ENCODE results near the gene THBS3. TPM values are rescaled to one million over a fixed set of nuclear protein-coding genes. Genes with fewer than 3 reads are reported as not detected.
A peak's percentile ranks its signal among the peaks of the same experiment; 100 is the strongest.
"Not testable (repeated sequence)": the region's sequence is repeated elsewhere in the genome, so short reads cannot be mapped to it uniquely, and the experiment has no call there.

Gene THBS3
- polyA plus RNA-seq, 1 donor from 2014 or later = 1.4 TPM

DNA sequence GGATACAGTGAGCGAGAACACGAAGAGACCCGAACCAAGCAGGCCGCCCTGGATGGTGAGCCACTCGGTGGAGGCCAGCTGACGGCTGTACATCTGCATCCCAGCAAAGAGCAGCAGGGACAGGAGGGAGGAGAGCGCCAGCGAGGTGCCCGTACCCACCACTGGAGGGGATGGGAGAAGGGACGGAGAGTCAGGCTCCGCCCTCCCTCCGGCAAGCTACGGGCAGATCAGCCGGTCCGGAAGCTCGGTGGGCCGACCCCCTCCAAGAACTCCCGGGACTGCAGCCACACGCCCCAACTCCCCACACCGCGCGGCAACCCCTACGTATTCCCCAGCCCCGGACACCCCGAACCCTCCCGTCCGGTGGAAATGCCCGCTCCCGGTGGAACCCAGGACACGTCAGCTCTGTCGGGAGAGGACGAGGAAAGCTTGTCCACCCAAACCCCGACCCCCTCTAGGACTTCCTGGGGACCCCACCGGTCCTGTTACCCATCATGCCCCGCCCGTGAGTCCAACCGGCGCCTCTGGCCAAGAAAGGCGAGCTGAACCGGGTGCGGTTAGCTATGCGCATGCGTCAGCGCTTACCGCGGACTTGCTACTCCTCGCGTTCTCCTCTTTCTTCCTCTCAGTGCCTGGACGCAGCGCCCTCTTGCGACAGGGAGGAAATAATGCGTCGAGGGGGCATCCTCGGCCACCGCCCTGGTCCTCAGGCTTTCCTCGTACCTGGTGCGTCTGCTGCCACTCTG lies 34.8 kb downstream of the THBS3 start, which contains the start of gene KRTCAP2:
TSS of gene KRTCAP2 (minus strand) at position 573 of the 746 bp plus-strand sequence. CDS start at position 493, 80 bp downstream.
- H3K27me3 Mint-ChIP-seq = peaks cover 3% of the 10 kb centered on the region
- H3K9me3 Mint-ChIP-seq = no peaks in the 10 kb centered on the region
- peak within 1 kb of the TSS; percentile 94 to 100 (median 98) for H3K4me3 Mint-ChIP-seq
- H3K36me3 Mint-ChIP-seq = no peaks in the 10 kb centered on the region
- H3K4me1 Mint-ChIP-seq = peaks cover 26 to 31% (median 31%) of the 10 kb centered on the region in 3 donors
- peak within 1 kb of the TSS; percentile 90 to 99 (median 99) for H3K27ac Mint-ChIP-seq

- Mint-ChIP-seq H3K27ac (peak overlapping the region; percentile 90 to 99 (median 99)), H3K27me3 (peaks cover 3% of the 10 kb centered on the region), H3K4me3 (peak overlapping the region; percentile 94 to 100 (median 98)), H3K36me3 (no peaks in the 10 kb centered on the region), H3K9me3 (no peaks in the 10 kb centered on the region), H3K4me1 (peaks cover 34 to 38% (median 37%) of the 10 kb centered on the region in 3 donors)
Observed at GRCh38 chr1:155171836-155172731, 35.6 kb downstream of the THBS3 start.

DNA sequence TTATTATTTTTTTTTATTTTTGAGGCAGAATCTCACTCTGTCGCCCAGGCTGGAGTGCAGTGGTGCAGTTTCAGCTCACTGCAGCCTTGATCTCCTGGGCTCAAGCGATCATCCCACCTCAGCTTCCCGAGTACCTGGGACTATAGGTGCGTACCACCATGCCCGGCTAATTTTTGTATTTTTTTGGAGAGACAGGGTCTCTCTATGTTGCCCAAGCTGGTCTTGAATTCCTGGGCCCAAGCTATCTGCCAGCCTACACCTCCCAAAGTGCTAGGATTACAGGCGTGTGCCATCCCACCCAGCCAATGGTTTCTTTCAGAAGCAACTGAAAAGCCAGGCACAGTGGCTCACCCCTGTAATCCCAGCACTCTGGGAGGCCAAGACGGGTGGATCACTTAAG lies 36.9 kb downstream of the THBS3 start:
- Mint-ChIP-seq H3K27me3 (peaks cover 3% of the 10 kb centered on the region), H3K4me1 (peaks cover 32 to 37% (median 35%) of the 10 kb centered on the region in 3 donors), H3K27ac (no peak overlapping the region), H3K36me3 (no peaks in the 10 kb centered on the region), H3K4me3 (peak overlapping the region in 1 of 4 donors; percentile 7), H3K9me3 (no peaks in the 10 kb centered on the region)

- Mint-ChIP-seq H3K27me3 (peaks cover 3% of the 10 kb centered on the region), H3K36me3 (no peaks in the 10 kb centered on the region), H3K4me3 (peak overlapping the region in 1 of 4 donors; percentile 76), H3K4me1 (peaks cover 32 to 39% (median 35%) of the 10 kb centered on the region in 3 donors), H3K27ac (no peak overlapping the region), H3K9me3 (no peaks in the 10 kb centered on the region)
Observed at GRCh38 chr1:155170101-155170785, 37.5 kb downstream of the THBS3 start.

DNA sequence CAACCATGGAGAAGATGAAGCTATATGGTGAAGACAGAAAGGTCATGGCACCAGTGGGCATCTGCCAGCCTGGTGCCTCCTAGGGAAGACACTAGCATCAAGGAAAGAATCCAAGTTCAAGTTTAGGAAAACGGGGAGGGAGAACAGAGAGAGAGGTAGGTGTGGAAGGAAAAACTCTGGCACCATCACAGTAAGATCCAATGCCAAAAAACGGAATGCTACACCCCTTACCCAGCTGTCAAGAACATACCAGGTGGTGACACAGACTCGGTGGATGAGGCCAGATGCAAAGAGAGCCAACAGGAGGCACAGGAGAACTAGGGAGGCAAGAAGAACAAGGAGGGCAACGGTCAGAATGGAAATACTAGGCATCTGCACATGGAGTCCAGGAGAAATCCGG lies 38.2 kb downstream of the THBS3 start:
- Mint-ChIP-seq H3K27ac (peak overlapping the region in 1 of 3 donors; percentile 36), H3K36me3 (no peaks in the 10 kb centered on the region), H3K4me1 (peaks cover 32 to 36% (median 35%) of the 10 kb centered on the region in 3 donors), H3K9me3 (no peaks in the 10 kb centered on the region), H3K27me3 (peaks cover 3% of the 10 kb centered on the region), H3K4me3 (peak overlapping the region in 2 of 4 donors; percentile 59 to 75)

GRCh38 chr1:155168456-155169210 lies 39.1 kb downstream of the THBS3 start:
- Mint-ChIP-seq H3K4me3 (peak overlapping the region in 1 of 4 donors; percentile 75), H3K27ac (no peak overlapping the region)

DNA sequence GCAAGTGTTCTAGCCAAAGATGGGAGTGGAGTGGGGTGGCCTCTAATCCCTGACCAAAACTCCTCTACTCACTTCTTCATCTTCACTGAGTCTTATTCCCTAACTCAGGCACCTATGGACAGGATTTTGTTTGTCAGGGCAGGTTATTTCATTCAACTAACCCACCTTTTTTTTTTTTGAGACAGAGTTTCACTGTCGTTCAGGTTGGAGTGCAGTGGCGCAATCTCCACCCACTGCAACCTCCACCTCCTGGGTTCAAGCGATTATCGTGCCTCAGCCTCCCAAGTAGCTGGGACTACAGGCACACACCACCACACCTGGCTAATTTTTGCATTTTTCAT lies 39.6 kb downstream of the THBS3 start:
- H3K27me3 Mint-ChIP-seq, H3K9me3 Mint-ChIP-seq, H3K36me3 Mint-ChIP-seq: not testable (repeated sequence)
- Mint-ChIP-seq H3K27ac (peak overlapping the region in 1 of 3 donors; percentile 80), H3K4me1 (peaks cover 27 to 31% (median 28%) of the 10 kb centered on the region in 3 donors), H3K4me3 (peak overlapping the region; percentile 63 to 92 (median 81))

More at GRCh38 chr1:155168456-155169210, 39.1 kb downstream of the THBS3 start:
- no peaks in the 10 kb centered on the region for H3K36me3 Mint-ChIP-seq
- peaks cover 3% of the 10 kb centered on the region for H3K27me3 Mint-ChIP-seq
- H3K9me3 Mint-ChIP-seq = no peaks in the 10 kb centered on the region
- peaks cover 31 to 35% (median 33%) of the 10 kb centered on the region in 3 donors for H3K4me1 Mint-ChIP-seq

GRCh38 chr1:155167166-155168104 lies 40.3 kb downstream of the THBS3 start:
- Mint-ChIP-seq H3K9me3 (no peaks in the 10 kb centered on the region), H3K27ac (peak overlapping the region; percentile 39 to 80 (median 74)), H3K36me3 (no peaks in the 10 kb centered on the region), H3K4me1 (peaks cover 26 to 27% (median 26%) of the 10 kb centered on the region in 3 donors), H3K27me3 (no peaks in the 10 kb centered on the region), H3K4me3 (peak overlapping the region; percentile 63 to 92 (median 81))

GRCh38 chr1:155166471-155167165 lies 41.1 kb downstream of the THBS3 start:
- Mint-ChIP-seq H3K9me3 (no peaks in the 10 kb centered on the region), H3K27ac (no peak overlapping the region)

DNA sequence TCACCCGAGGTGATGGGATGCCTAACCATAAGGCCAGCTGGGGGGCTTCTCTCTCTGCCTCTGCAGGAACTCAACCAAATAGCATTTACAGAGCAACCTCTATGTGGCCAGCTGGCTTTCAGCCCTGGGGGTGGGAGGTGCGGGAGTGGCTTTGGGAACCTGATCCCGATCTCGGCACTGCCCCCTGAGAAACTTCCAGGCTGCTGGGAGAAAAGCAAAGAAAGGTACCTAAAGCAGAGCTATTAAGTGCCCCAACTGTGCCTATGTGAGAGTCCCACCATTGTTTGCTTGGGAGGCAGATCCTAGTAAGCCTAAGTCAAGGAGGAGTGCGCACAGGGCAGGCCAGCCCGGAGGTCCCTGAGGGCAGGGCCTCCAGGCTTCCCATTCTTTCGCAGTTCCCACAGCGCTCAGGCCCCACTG lies 41.6 kb downstream of the THBS3 start:
- no peaks in the 10 kb centered on the region for H3K36me3 Mint-ChIP-seq
- H3K9me3 Mint-ChIP-seq = no peaks in the 10 kb centered on the region
- H3K27ac Mint-ChIP-seq = peak overlapping the region in 1 of 3 donors; percentile 59
- peaks cover 16 to 20% (median 20%) of the 10 kb centered on the region in 3 donors for H3K4me1 Mint-ChIP-seq
- H3K4me3 Mint-ChIP-seq = peak overlapping the region in 1 of 4 donors; percentile 12
- no peaks in the 10 kb centered on the region for H3K27me3 Mint-ChIP-seq

More at GRCh38 chr1:155166471-155167165, 41.1 kb downstream of the THBS3 start:
- Mint-ChIP-seq H3K27me3 (no peaks in the 10 kb centered on the region), H3K4me1 (peaks cover 18 to 20% (median 20%) of the 10 kb centered on the region in 3 donors), H3K36me3 (no peaks in the 10 kb centered on the region), H3K4me3 (peak overlapping the region in 2 of 4 donors; percentile 87 to 92)

DNA sequence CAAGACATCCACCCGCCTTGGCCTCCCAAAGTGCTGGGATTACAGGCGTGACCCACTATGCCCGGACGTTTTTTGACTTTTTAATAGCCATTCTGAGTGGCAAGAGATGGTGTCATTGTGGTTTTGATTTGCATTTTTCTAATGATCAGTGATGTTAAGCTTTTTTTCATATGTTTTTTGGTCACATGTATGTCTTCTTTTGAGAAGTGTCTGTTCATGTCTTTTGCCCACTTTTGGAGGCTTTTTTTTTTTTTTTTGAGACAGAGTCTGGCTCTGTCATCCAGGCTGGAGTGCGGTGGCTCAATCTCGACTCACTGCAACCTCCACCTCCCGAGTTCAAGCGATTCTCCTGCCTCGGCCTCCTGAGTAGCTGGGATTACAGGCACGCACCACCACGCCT lies 43.1 kb downstream of the THBS3 start:
- not testable (repeated sequence) for H3K9me3 Mint-ChIP-seq, H3K27me3 Mint-ChIP-seq, H3K27ac Mint-ChIP-seq, H3K4me3 Mint-ChIP-seq, H3K36me3 Mint-ChIP-seq
- peaks cover 13 to 19% (median 19%) of the 10 kb centered on the region in 3 donors for H3K4me1 Mint-ChIP-seq

DNA sequence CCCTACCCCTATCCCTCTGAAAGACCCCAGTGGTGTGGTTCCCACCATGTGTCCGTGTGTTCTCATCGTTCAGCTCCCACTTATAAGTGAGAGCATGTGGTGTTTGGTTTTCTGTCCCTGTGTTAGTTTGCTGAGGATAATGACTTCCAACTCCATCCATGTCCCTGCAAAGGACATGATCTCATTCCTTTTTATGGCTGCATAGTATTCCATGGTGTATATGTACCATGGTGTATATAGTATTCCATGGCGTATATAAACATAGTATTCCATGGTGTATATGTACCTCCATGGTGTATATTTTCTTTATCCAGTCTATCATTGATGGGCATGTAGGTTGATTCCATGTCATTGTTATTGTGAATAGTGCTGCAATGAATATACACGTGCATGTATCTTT lies 43.9 kb downstream of the THBS3 start:
- H3K4me3 Mint-ChIP-seq, H3K36me3 Mint-ChIP-seq, H3K27me3 Mint-ChIP-seq, H3K9me3 Mint-ChIP-seq: not testable (repeated sequence)
- H3K27ac Mint-ChIP-seq = peak overlapping the region in 2 of 3 donors; percentile 29 to 63
- peaks cover 12 to 16% (median 13%) of the 10 kb centered on the region in 3 donors for H3K4me1 Mint-ChIP-seq

DNA sequence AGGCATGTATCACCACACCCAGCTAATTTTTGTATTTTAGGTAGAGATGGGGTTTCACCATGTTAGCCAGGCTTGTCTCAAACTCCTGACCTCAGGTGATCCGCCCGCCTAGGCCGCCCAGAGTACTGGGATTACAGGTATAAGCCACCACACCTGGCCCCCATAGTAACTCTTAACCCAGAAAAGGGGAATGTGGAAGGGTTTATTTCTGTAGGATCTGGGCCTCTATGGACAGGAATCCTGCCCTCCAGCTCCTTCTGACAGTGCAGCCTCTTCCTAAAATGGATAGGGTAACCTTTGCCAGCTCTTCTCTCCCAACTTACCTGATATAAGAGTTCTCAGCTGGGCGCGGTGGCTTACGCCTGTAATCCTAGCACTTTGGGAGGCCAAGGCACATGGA lies 45.1 kb downstream of the THBS3 start:
- H3K4me1 Mint-ChIP-seq = peaks cover 7 to 12% (median 9%) of the 10 kb centered on the region in 3 donors
- not testable (repeated sequence) for H3K27ac Mint-ChIP-seq, H3K27me3 Mint-ChIP-seq, H3K9me3 Mint-ChIP-seq, H3K4me3 Mint-ChIP-seq, H3K36me3 Mint-ChIP-seq

All from IgD-negative memory B cell (primary cell).